Activated gamma-delta T cell (primary cell): ENCODE data around the gene CFDP1.

ENCODE experiments used
- DNase-seq: peaks from one replicate; lab custom pipeline; 2025; lab: John Stamatoyannopoulos, UW

CFDP1 gene

DNA sequence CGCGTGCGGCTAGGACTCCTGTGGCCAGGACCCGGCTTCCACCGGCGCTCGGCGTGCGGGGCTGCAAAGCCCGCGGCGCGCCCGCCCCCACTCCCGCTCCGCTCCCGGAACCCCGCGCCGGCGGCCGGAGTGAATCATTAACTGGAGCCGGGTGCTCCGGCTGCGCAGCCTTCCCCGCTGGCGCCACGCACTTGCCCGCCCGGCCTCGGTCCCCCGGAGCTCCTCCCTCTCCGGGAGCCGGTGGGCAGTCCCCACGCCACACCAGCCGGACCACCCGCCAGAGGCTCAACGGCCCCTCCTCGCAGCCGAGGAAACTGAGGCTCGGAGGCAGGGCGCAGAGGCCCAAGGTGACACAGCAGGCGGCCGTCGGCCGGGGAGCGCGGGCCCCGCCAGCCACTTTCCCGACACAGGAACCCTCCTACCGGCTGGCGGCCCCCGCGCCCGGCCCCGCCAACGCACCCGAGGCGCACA lies 182.5 kb downstream of the CFDP1 start:
- DNase-seq, result no peak

DNA sequence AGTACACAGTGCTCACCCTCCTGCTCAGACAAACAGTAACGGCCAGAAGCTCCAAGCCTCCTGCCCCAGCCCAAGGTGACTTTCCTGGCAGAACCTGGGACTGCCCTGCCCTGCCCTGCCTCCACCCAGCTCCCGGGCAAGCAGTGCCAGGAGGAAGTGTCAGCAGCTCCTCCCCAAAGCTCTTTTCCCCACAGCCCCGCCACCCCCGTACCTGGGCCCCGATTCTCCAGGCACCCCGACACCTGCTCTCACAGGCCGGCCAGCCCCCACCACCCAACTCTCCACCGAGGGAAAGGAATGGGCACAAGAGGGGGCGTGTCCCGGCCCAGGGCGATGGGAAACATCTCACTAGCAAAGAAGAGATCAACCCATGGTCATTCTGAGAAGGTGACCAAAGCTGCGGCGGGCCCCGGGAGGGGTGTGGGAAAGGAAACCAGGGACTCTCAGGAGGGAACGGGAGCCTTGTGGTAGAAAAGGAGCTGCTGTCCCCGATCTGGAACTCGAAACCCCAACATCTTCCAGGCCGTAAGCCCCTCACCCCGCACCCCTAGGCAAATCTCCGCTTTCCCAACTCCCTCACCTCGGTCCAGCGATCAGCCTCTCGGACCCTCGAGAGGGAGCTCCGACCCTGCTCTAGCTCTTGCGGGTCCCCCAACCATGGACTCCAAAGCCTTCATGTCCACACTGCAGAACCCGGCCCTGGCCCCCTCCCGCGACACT lies 183.1 kb downstream of the CFDP1 start:
- no peak for DNase-seq

DNA sequence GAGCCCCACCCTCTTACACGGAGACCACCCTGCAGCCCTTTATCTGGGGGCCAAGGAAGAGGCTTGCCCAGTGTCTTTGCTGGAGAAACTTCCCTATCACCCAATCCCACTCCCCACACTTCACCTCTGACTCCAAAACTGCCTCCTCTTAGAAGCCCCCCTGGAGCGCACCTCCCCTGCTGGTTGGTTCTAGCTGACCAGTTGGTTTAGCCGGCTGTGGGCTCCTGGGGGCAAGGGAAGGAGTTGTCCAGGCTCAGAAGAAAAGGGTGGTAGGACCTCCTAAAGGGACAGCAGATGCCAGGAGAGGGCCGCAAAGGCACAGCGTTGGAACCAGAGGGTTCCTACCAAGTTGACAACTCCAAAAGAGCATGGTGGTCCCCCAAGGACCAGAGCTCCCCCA lies 183.9 kb downstream of the CFDP1 start:
- no peak for DNase-seq

DNA sequence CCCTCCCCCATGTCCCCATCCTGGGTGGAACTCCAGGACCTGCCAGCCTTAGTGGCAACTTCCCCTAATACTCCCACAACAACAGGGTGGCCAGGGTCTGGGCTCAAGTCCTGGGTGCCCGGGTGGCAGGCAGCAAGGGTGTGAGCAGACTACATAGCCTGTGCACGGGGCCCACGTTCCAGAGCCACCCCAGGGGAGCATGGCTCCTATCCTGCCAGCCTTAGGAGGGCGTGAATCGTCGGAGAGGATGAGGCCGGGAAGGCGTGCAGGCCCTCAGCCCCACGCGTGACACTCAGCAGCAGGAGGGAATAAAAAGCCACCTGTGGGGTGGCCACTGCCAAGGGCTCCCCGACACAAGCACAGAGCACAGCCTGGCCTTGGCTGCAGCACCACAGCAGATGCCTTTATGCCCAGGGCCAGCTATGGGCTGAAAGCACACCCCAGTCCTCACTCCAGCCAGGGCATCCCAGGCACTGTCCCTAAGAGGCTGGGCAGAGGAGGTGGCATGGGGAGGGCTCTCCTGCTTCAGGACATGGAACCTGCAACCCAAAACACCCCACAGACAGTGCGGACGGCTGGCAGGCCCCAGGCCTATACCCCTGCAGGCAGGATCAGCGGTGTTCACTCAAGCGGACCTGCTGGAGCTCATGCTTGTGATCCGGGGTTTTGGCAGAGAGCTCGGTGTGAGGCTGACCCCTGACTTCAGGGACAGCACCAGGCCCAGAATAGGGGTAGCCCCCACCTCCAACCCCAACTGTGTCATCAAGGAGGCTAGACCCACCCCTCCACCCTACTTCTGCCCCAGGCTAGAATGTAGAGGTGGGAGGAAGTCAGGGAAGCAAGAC lies 184.5 kb downstream of the CFDP1 start:
- no peak for DNase-seq

DNA sequence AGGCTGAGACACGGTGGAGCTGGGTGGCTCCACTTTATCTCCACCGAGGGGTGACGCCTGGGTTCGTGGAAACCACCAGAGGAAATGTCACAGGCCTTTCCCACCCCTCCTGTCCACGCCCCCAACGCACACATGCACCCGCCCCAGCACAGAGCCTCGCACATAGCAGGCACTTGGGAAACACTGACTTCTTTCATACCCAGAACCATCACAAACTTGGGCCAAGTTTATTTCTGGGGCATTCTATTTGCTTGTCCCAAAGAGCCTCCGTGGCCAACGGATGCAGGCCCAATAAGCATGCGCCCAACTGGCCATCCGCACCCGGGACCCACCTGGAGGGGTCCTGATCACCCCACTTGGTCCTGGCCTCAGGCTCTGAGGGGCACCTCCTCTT lies 185.2 kb downstream of the CFDP1 start:
- no peak for DNase-seq

DNA sequence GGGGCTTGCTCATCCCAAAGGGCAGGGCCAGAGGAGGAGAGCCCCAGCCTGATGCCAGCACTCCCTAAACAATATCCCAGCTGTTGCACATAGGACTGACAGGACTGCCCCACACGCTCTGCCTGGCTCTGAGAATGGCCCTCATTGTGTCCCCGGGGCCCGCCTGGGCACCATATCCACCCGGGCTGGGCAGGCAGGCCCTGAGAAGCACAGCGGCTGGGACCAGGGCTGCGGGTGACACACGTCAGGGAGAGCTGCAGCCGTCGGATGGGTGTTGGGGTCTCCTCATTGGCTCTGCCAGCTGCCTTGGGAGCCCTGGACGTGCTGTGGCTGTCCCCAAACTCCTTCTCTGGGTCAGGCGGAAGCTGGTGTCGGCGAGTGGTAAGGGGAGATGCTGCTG lies 186.1 kb downstream of the CFDP1 start:
- DNase-seq, result no peak

DNA sequence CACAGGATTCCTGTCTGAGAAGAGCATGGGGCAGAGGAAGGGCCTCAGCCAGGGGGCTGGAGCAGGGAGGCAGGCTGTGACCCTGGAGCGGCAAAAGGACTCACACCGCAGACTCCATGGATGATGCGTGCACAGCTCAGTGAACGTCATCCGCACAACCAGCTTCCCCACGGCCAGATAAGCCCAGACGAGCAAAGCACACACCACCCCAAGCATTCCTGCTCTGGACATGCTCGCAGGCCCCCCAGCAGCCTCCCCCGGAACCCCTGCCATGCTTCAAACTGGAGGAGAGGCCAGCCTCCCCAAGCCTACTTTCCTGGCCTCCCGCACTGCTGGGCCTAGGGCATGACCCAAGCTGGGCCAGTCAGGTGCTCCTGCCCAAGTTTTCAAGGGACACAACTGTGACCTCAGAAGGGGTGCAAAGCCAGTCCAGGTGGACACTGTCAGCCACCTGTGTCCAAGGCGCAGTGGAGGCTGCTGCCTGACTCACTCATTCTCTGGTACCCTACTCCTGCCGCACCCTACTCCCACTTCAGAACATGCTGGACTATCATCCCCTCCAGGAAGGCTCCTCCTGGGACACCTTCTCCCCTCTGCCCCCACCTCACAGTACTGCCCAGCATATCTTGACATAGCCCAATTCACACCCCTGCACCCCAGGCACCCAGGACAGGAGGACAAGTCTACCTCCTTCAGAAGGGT lies 186.6 kb downstream of the CFDP1 start:
- no peak for DNase-seq

DNA sequence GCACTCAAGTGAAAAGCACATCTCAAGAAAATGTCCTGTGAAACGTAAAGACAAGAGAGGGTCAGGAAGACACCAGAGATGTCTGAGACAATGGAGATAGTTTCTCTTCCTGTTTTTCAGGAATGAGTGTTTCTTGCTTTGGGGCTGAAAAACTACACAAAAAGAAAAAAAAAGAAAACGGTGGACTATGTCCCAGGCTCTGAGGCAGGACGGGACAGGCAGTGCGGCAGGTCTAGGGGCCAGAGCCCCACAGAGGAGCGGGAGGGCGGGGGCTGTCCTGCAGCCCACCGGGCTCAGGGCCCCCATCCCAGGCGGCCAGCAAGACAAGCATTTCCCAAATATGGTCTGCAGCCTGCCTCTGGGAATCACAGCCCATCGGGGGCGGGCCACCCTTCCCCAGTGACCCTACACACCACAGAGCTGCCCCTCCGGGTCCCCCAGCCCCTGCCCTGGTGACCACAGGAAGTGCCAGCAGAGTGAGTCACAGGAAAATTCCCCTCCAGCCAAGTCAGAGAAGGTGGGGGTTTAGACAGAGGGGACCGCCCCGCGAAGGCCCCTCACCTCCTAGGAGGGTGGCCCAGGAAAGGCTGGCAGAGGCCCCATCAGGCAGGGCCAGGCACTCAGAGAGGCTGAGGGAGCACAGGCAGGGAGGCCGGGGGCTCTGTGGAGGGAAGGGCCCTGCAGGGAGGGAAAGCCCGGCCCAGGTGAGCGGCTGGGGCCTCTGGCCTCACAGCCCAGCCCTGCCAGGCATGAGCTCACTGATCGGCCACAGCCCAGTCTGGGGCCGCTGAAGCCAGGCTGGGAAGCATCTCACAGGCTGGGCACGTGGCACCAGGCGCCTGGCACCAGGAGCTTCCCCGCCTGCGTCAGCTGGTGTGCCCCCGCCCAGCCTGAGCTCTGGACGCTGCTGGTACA lies 188.2 kb downstream of the CFDP1 start:
- DNase-seq, result no peak

DNA sequence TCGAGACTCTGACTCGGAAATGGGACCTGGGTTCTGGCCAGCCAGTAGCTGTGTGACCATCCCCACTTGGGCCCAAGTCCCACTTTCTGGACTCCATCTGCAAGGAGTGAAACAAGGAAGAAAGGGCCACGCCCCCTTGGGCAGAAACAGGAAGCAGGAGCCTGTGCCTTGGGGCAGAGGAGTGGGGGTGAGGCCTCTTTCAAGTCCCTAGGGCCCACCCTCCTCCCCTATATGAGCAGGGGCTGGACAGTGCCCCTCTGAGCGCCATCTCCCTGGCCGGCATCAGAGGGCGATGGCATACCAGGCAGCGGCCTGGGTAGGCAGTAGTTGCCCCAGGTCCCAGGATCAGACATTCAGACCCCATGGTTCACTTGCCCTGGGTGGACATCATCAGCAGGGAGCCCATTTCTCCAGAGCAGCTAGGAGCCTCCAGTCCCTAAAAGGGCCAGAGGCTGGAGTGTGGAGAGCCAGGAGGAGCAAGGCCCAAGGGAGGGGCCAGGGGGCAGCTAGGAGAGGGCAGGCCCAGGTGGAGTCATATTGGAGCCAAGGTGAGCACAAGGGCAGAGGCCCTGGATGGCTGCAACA lies 189.0 kb downstream of the CFDP1 start:
- no peak for DNase-seq
